ENCODE results near the gene ENOX1. TPM values are rescaled to one million over a fixed set of nuclear protein-coding genes. Genes with fewer than 3 reads are reported as not detected.

Gene ENOX1
- polyA plus RNA-seq, 1 donor (not counting 4 experiments of a cell fraction or from before 2014, with no cell fraction given), result 1.1 TPM

DNA sequence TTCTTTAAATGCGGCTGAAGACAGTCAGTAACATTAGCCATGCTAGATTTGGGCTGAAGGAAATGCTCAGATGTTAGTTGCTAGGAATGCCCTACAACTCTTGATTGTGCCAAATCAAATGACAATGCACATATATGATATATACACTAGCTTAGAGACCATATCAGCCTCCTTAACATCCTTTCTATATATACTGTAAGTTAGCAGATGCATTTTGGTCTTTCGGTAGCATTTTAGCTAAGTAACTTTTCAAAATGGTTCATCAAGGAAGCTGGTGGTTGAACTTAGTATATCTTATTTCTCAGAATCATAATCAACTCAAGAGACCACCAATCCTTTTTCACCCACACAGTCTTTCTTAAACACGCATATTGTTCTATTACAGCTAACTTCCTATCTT, 14.1 kb upstream of the ENOX1 start:
- TF ChIP-seq EZH2 (IDR thresholded peaks at IDR 0.05; ENCODE audit: low read length), result no peak
- TF ChIP-seq, protein P1, sequence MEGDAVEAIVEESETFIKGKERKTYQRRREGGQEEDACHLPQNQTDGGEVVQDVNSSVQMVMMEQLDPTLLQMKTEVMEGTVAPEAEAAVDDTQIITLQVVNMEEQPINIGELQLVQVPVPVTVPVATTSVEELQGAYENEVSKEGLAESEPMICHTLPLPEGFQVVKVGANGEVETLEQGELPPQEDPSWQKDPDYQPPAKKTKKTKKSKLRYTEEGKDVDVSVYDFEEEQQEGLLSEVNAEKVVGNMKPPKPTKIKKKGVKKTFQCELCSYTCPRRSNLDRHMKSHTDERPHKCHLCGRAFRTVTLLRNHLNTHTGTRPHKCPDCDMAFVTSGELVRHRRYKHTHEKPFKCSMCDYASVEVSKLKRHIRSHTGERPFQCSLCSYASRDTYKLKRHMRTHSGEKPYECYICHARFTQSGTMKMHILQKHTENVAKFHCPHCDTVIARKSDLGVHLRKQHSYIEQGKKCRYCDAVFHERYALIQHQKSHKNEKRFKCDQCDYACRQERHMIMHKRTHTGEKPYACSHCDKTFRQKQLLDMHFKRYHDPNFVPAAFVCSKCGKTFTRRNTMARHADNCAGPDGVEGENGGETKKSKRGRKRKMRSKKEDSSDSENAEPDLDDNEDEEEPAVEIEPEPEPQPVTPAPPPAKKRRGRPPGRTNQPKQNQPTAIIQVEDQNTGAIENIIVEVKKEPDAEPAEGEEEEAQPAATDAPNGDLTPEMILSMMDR (optimal IDR thresholded peaks at IDR 0.05 in 1 of 3, IDR thresholded peaks at IDR 0.05 in 1 of 3, conservative IDR thresholded peaks at IDR 0.05 in 1 of 3; ENCODE audit: extremely low read depth in 1 of 3, insufficient read depth in 2 of 3, low read length in 3 of 3), result no peak
- dilution Hi-C loops (cut with MboI; ENCODE audit: extremely low pct_ligation_motif_present, low sequenced_read_pairs), result no loop called here
- Histone ChIP-seq H3K79me2 (ENCODE audit: control insufficient read depth, insufficient read depth, low read length) (no peaks in the 10 kb centered on the region), H3K4me3 (ENCODE audit: control insufficient read depth in 2 of 3, extremely low read depth in 1 of 3, insufficient read depth in 2 of 3, low read depth in 1 of 3, low read length in 3 of 3) (no peak overlapping the region), H4K20me1 (ENCODE audit: control insufficient read depth, extremely low read depth, insufficient read depth, low read length) (no peaks in the 10 kb centered on the region), H3K36me3 (ENCODE audit: control insufficient read depth in 2 of 2, extremely low read depth in 1 of 2, insufficient read depth in 2 of 2, low read length in 2 of 2) (no peaks in the 10 kb centered on the region), H2AFZ (ENCODE audit: control insufficient read depth, low read length) (no peak overlapping the region), H3K27me3 (ENCODE audit: control insufficient read depth, extremely low read depth, insufficient read depth, low read length) (no peaks in the 10 kb centered on the region), H3K4me2 (ENCODE audit: control insufficient read depth, extremely low read depth, insufficient read depth, low read depth, low read length) (no peak overlapping the region), H3K9me3 (ENCODE audit: control insufficient read depth, low read depth, low read length) (no peaks in the 10 kb centered on the region), H3K27ac (ENCODE audit: control insufficient read depth, insufficient read depth, low read length) (no peak overlapping the region), H3K4me1 (ENCODE audit: control insufficient read depth, extremely low read depth, insufficient read depth, low read length) (peaks cover 19% of the 10 kb centered on the region), H3K9me1 (ENCODE audit: control insufficient read depth, extremely low read depth, insufficient read depth, low read length) (no peaks in the 10 kb centered on the region), H3K9ac (ENCODE audit: control insufficient read depth, extremely low read depth, insufficient read depth, low read length) (no peak overlapping the region)
- FAIRE-seq (no peak), DNase-seq (ENCODE audit: low read depth, low spot score) (no peak)

DNA sequence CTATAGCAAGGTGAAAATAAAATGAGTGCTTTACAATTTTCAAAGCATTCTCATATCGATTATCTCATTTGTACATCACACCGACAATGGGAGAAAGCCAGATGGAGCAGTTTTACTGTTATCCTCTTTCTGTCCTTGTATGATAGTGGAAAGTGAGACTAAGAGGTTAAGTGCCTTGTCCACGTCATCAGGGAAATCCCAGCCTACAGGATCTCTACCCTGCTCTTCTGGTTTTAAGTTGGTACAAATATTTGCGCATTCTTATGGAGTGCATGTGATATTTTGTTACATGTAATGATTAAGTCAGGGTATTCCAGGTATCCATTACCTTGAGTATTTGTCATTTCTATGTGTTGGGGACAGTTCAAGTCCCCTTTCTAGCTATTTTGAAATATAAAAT, 12.4 kb upstream of the ENOX1 start:
- no peaks in the 10 kb centered on the region for H3K9me1 ChIP-seq (ENCODE audit: control insufficient read depth, extremely low read depth, insufficient read depth, low read length)
- dilution Hi-C loops (cut with MboI; ENCODE audit: extremely low pct_ligation_motif_present, low sequenced_read_pairs), result no loop called here
- H2AFZ ChIP-seq (ENCODE audit: control insufficient read depth, low read length), result peak overlapping the region; percentile 6
- H3K27ac ChIP-seq (ENCODE audit: control insufficient read depth, insufficient read depth, low read length), result no peak overlapping the region
- no peaks in the 10 kb centered on the region for H3K36me3 ChIP-seq (ENCODE audit: control insufficient read depth in 2 of 2, extremely low read depth in 1 of 2, insufficient read depth in 2 of 2, low read length in 2 of 2)
- FAIRE-seq (peak; percentile 74), DNase-seq (ENCODE audit: low read depth, low spot score) (no peak)
- no peak overlapping the region for H3K9ac ChIP-seq (ENCODE audit: control insufficient read depth, extremely low read depth, insufficient read depth, low read length)
- H3K79me2 ChIP-seq (ENCODE audit: control insufficient read depth, insufficient read depth, low read length), result no peaks in the 10 kb centered on the region
- H3K27me3 ChIP-seq (ENCODE audit: control insufficient read depth, extremely low read depth, insufficient read depth, low read length), result no peaks in the 10 kb centered on the region
- no peak overlapping the region for H3K4me3 ChIP-seq (ENCODE audit: control insufficient read depth in 2 of 3, extremely low read depth in 1 of 3, insufficient read depth in 2 of 3, low read depth in 1 of 3, low read length in 3 of 3)
- no peak for TF ChIP-seq EZH2 (IDR thresholded peaks at IDR 0.05; ENCODE audit: low read length)
- TF ChIP-seq, protein P1 (optimal IDR thresholded peaks at IDR 0.05 in 1 of 3, IDR thresholded peaks at IDR 0.05 in 1 of 3, conservative IDR thresholded peaks at IDR 0.05 in 1 of 3; ENCODE audit: extremely low read depth in 1 of 3, insufficient read depth in 2 of 3, low read length in 3 of 3), result no peak
- H3K4me2 ChIP-seq (ENCODE audit: control insufficient read depth, extremely low read depth, insufficient read depth, low read depth, low read length), result no peak overlapping the region
- H3K9me3 ChIP-seq (ENCODE audit: control insufficient read depth, low read depth, low read length), result no peaks in the 10 kb centered on the region
- no peaks in the 10 kb centered on the region for H4K20me1 ChIP-seq (ENCODE audit: control insufficient read depth, extremely low read depth, insufficient read depth, low read length)
- peaks cover 11% of the 10 kb centered on the region for H3K4me1 ChIP-seq (ENCODE audit: control insufficient read depth, extremely low read depth, insufficient read depth, low read length)

Data from keratinocyte (primary cell).